ENCODE measurements around the gene PLP2.

Gene PLP2

DNA sequence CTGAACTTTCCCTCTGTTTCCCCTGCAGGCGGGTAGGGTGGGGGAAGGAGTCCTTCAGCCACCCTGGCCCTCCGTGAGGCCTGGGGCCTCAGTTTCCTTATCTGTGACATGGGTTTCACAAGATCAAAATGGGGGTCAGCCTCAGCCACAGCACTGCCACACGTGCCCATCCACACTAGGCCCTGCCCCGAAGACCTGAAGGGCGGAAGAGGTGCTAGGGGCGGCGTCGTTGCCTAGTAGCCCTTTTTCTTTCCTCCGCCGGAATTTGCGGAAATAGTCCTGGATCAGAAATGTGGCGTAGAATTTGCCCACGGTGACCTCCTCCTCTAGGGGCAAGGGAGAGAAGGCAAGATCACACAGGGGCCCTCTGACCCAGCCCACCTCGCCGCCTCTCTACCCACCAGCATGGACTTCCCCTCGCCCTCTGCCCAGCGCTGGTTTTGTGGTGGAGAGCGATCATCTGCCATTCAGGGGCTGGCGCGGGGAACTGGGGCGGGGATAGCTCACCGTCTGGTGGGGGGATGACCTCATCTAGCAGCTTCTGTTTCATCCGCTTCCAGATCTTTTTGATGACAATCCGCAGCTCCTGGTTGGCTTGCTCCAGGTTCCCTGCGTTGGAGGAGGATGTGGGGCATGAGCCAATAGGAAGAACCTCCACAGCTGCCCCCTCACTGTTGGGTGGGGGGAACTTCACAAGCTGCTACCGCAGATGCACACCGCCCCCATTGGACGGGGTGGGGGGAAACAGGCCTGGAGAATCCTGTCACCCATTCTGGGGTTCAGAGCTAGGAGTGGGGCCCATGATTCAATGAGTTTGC, 37.9 kb downstream of the PLP2 start:
- no peak for DNase-seq (ENCODE audit: low read depth)

DNA sequence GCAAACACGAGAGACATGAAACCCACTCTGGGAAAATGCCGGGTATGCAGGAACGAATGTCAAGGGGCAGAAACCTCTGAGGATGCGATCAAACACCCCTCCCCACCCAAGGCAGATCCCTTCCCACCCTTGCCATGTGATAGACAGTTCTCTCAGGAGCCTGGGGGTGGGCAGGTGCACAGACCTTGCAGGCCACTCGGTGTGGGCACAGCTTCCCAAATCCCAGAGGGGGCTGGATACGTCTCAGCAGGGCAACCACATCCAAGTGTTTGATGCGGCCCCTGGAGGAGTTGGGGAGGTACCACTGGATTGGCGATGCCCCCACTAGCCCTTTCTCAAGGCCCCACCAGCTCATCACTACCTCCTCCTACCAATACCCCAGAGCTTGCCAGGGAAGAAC, 38.7 kb downstream of the PLP2 start:
- DNase-seq (ENCODE audit: low read depth), result no peak

DNA sequence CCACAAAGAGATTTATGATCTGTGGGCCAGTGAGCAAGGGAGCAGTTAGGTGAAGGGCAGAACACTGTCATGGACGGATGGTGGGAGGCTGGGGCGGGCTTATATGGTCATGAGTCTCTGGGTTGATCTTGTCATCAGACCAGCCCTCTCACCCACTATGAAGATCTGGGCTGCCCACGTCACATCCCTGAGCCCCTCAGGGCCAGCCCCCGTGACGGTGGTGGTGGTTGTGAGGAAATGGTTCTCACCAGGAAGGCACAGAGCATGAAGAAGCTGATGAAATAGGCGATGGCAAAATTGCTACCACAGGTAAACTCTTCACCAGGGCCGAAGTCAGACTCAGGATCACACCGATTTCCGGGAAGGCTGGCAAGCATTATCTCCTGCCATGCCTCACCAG, 39.4 kb downstream of the PLP2 start:
- DNase-seq (ENCODE audit: low read depth), result no peak

DNA sequence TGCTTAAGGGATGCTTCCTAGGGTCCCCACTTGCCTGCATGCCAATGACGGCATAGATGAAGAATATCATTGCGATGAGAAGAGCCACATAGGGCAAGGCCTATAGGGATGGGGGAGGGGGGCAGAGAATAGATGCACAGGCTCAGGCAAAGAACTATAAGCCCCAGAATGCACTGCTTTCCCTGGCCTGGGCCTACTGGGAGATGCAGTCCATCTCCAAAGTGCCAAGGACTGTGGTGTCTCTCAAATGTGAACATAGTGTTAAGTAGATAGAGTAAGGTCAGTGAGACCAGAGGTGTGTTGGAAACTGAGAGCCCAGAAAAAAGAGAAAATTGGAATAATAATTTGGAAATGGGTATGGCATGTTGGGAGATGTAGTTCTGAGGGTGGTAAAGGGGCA, 40.5 kb downstream of the PLP2 start:
- no peak for DNase-seq (ENCODE audit: low read depth)

DNA sequence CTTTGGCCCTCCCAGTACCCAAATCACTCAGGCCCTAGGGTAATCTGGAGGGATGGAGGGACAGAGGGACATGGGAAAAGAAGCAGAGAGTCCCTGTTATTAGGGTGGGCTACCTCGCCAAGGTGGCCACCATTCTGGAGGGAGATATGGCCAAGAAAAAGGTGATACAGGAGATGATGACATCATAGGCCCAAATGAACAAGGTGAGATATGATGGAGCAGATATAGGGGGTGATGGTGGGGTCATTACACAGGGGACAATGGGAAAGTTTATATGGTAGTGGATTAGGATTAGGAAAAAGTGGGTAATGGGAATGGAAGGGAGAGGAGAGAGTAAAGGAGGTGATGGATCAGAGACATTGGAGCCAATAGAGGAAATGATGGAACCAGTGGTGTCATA, 41.2 kb downstream of the PLP2 start:
- no peak for DNase-seq (ENCODE audit: low read depth)

DNA sequence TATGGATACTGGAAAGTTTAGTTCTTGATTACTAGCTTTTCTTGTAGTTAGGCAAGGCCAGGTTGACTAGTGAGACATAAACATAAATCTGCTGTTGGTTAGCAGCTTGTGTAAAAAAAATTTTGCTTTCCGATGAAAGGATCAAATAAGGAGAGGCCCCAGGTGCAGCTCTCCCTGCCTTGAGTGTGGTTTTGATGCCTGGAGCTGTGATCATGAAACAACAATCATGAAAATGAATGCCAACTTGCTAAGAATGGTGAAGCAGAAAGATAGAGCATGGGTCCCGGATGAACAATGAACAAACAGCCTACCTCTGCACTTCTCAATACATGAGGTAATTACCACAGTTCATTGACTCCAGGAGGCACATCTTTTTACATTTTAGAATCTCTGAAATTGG, 42.7 kb downstream of the PLP2 start:
- DNase-seq (ENCODE audit: low read depth), result no peak

DNA sequence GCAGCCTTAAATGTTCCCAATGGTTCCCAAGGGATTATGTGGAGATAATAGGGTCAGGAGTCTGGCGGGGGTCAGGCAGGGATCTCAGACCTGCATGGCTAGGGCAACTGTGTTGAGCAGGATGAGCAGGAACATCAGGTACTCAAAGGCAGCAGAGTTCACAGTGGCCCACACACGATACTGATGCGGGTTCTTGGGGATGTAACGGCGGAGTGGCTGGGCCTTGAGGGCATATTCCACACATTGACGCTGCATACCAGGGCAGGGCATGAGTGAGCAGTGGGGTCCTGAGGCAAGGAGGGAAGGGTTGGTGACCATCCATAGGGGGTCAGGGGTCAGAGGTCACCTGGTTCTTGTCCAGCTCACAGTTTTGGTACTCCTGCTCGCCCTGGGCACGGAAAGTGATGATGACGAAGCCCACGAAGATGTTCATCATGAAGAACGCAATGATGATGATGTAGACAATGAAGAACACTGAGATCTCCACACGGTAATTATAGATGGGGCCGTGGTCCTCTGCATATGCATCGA, 43.4 kb downstream of the PLP2 start:
- no peak for DNase-seq (ENCODE audit: low read depth)

DNA sequence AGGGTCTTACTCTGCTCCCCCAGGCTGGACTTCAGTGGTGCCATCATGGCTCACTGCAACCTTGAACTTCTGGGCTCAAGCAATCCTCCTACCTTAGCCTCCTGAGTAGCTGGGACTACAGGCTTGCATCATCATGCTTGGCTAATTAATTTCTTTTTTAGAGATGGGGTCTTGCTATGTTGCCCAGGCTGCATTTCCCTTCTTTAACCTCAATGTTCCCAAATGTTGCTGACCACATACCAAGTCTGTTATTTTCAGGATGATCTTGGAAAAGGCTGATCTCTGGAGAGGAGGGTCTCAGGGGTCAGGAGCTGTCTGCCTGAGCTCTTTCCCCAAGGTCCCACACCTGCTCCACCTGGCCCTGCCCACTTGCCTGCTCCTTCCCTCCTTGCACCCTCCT, 48.4 kb downstream of the PLP2 start:
- no peak for DNase-seq (ENCODE audit: low read depth)

DNA sequence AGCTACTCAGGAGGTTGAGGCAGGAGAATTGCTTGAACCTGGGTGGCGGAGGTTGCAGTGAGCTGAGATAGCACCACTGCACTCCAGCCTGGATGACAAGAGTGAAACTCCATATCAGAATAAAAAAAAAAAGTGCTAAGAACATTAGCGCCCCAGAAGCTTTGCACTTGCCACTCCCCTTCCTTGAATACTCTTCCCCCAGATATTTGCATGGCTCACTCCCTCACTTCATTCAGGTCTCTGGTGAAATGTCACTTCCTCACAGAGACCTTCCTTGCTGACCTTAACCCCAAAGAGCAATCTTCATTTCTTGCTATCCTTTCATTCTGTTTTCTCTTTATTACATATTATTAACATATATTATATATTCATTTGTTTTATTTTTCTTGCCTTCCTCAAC, 50.2 kb downstream of the PLP2 start:
- DNase-seq (ENCODE audit: low read depth), result no peak

All from activated T-helper 1 cell treated with Interleukin-2 at 50 U/mL for 16 hours (primary cell).